GM19324 (cell line): ENCODE data around the gene ROR1.

Source experiments
- ATAC-seq: cut with Tn5 transposase; IDR thresholded peaks from one replicate; pipeline ENCODE4 v1.9.1; 2021; ENCODE audit warnings: mild to moderate bottlenecking, moderate library complexity; ENCODE audit not compliant: unreplicated experiment, low FRiP score

The ROR1 gene

DNA sequence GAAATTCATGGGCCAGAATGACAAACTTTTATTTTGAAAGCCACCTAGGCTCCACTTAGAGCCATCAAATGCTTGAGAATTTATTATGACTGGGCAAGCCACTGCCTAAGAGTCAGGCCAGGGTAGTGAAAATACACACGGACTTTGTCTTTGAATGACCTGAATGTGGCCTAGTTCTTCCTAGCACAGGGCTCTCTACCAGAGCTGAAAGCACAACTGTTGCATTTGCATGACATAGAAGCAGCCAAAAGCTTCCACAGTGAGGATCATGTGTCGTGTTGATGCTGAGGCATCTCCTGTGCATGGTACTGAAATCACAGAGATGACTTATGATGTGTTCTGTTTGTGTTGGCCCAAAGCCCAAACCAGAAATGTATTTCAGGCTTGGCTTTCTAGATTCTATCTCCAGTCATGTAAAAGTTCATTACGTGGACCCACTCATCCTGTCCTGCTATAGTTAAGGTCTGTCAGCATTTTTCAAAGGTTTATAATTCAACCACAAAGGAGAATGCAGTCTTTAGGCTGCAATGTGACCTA is 265.6 kb downstream of the ROR1 start:
- ATAC-seq = no peak

DNA sequence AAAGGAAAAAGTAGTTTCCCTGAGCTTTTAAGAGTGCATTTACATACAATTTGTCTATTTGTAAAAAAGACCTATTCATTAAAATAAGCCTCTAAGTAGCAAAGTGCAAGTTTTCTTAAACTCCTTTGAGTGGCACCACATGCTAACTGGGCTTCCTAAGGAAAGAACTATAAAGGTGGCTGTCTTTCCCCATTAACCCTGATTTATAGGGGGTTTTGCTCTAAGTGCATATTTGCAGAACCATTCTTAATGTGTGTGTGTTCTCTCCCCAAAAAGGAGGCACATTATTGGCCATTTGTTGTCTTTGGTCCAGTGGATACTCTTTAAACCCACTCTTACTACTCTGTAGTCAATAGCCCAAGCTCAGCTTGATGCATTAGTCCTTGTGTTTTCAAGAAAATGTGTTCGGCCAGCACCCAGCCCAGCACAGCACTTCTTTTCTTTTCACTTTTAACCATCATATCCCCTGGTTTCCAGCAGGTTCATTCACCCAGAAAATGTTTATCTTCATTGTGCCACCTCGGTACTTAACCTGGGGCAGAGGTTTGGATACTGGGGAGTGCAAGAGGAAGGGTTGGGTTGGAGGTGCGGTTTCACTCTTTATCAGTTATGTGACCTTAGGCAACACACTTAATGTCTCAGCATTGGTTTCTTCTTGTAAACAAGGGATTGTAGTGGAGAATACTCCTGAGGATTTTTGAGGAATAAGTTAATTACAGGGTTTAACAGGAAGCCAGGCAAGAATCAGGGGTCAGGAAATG is 267.7 kb downstream of the ROR1 start:
- ATAC-seq = no peak

DNA sequence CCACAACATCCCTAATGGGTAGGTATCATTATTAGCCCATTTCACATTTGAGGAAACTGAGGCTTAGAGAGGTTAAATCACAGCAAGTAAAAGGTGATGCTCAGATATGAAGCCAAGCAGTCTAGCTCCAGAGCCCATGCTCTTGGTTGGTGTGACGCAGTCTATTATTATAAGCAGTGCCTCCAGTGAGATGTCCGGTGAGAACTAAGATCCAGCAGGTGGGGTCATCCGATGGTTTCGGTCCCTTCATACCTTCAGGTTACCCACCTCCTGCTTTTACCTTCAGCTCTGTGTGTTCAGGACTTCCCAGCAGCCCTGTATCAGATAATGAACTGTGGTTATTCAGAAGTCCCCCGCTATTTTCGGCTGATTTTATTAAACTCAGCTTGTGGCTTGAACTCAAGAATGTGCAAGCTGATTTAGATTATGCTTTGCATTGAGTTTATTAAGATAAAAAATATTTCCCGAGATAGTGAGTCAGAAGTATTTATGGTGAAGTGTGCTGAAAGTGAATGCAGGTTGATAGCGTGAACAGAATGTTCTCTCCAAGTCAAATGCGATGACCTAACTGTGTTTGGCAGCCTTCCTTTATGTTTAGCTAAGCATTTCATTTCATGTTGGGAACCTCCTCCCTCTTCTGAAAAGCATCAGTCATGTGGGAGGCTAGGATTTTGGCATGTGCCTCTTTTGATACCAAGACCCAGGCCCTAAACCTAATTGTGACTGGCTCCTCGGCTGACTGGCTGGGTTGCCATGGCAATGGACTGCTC is 268.7 kb downstream of the ROR1 start:
- no peak for ATAC-seq

DNA sequence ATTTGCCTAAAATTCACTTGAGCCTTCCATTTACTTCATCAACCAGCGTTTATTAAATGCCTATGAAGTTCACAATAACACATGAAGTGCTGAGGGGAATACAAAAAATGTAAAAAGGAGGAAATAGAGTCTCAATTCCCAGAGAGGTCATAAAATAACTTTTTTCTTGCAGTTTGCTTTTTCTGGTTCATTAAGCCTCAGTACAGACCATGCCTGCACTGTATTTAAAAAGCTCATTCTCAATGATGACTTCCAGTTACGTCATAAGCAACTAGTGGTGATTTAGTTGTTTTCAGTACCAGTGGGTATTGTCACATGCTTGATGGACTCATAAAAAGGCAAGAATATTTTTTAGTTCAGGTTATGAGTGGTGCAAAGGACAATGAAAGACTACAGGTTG is 269.5 kb downstream of the ROR1 start:
- ATAC-seq = no peak

DNA sequence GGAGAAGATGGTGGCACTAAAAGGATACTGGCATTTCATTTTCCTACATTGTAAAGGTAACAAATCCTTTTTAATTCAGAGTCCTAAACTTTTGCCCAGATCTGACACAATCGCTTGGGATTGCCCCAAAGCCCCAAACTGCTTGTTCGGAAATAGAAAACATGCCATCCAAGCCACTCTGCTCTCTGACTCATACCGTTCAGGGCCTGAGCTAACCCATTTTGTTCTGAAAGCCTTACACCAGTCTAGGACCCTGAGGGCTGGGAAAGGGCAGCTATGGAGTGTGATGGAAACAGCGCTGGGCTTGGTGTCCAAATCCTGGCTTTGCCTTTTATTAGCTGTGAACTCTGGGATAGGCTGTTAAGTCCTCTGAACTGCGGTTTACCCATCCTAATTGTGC is 270.2 kb downstream of the ROR1 start:
- ATAC-seq = no peak

DNA sequence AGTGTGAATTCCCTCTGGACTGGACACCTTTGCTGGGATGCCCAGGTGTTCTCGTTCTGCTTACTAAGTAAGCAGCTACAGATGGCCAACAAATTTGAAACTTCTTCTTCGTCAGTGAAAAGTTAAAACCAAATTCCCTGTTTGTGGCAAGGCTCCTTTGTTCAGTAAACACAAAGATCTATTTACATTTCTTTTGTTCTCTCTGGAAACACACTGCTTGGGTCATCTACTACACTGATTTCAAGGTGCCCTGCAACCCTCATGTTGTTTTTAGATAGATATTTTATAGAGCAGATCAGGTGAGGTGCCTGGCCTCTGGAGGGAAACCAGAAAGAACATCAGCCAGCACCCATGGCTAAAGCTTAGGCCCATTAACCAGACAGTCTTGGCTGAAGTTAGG is 272.4 kb downstream of the ROR1 start:
- ATAC-seq = no peak

DNA sequence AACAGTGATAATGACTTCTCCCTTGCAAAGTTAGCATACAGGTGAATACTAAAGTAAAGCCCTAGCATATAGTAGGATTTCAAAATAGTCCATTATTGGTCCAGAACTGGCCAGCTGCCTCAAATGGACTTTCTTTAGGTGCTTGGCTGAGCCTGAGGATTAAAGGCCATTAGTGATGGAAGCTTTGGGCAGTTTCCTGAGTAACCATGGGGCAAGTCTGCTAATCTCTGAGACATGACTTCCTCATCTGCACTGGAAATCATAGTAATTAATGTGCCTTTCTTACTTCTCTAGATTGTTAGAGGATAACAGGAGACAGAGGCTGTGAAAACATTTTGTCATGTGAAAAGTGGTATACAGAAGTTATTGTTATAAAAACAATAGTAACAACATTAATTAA is 273.1 kb downstream of the ROR1 start:
- ATAC-seq = no peak

DNA sequence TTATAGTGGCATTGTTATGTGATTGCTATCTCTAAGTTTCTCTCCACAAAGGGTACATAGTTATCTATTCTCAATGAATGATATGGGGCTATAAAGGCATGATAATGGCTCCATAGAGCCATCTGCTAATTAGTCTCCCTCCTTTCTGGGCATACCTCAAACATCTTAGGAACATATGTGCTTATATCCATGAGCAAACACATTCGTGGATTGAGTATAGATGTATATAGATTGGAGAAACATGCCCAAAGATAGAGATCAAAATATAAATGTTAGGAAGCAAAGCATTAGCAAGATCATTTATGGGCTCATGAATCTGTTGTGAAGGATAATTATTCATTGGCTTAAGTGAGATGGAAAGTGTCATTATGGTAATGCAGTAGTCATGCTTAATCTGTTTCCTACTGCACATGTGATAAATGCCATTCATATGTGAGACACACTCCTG is 273.8 kb downstream of the ROR1 start:
- no peak for ATAC-seq

DNA sequence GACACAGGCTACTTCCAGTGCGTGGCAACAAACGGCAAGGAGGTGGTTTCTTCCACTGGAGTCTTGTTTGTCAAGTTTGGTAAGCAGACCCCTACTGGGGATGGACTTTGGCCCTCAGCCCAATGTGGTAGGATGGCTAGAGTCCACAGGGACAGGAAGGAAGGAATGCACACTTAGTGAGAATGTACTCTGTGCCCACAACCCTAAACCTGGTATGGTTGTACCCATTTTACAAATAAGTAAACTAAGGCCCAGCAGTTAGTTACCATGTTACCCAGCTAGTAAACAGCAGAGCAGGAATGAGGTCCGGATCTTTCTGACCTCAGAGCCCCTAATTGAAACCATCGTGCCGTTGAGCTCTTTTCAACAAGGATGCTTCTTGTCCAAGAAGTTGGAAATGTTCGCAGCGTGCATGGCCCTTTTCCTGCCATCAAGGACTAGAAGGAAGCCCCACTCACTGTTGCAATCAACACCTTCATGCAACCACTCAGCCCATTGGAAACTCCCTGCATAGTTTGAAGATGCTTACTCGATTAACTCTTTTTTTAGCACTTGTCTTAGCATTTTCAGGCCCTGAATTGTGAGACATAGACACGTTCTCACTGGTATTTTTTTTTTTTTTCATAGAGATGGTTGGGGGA is 276.2 kb downstream of the ROR1 start:
- no peak for ATAC-seq

DNA sequence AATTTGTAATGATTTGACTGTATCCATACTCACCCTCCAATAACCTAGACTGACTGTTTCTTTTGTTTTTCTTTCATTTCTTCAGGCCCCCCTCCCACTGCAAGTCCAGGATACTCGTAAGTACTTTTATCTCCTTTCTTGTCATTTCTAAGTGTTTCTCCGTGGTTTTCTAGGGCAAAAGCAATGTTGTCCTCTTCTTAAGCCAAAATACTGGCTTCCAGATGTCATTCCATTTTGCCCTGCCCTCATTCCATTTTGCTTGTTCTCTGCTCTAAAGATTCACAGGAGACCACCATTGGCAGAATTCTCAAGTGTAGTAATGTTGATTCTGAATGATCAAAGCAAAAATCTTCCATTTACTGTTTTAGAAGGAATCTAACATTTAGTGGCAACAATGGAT is 276.8 kb downstream of the ROR1 start:
- ATAC-seq = no peak

DNA sequence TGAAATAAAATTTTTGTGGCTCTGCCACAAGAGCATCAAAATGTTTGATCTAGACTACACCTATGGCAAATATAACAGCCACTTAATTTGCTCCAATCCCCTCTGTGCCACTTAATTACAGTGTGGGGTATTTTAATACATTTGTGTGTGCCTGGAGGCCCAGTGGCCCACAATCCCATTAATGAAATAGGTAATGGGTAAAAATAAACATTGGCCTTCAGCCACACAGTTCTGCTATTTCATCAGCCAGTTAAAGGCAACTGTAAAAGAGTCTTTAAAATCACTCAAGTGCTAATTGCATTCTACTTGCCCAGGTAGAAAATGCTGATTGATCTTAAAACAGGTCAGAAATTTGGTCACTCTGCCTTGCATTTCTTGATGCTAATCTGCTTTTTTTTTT is 278.0 kb downstream of the ROR1 start:
- no peak for ATAC-seq

DNA sequence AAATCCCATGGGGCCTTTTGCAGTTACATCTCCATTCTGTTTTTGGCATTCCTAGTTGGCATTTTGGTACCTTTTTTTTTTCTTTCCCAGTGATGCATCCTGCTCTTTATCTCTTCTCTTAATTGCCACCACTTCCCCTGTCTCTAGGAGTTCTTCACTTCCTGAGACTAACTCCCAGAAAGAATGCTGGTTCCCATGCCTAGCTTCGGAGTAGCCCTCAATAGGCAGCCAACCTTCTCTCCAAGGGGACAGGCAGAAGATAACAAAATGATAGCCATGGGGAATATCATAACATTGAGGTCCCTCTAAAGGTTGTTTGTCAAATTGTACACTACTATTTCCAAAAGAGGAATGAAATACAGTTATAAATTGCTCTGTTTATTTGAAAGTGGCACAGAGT is 279.0 kb downstream of the ROR1 start:
- ATAC-seq = no peak

DNA sequence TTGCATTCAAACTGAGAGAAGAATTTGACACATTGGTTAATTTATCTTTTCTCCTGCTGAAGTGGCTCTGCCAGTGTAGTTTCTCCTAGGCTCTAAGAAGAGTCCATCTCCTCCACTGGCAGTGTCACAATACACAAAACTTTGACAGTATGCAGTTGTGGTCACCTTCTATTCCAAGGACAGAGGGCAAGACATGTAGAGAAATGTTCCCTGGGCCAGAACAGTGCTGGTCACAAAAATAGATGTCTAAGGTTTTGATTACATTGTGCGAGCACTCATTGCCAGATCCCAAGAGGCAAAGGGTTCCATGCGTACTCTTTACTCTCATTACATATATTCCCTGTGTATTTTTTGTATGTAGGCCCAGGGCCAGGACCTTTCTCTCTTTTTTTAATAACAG is 281.5 kb downstream of the ROR1 start:
- ATAC-seq = no peak

DNA sequence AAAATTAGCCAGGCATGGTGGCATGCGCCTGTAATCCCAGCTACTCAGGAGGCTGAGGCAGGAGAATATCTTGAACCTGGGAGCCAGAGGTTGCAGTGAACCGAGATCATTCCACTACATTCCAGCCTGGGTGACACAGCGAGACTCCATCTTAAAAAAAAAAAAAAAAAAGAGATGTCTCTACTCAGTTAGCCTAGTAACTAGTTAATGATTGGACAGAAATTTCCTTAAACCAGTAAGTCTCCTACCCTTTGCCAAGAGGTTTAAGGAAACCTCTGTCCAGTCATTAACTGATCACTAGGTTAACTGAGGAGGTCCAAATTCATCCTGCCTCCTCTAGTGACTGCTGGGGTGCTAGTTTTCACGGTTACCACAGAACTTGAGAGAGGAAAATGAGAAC is 285.7 kb downstream of the ROR1 start:
- ATAC-seq = no peak

DNA sequence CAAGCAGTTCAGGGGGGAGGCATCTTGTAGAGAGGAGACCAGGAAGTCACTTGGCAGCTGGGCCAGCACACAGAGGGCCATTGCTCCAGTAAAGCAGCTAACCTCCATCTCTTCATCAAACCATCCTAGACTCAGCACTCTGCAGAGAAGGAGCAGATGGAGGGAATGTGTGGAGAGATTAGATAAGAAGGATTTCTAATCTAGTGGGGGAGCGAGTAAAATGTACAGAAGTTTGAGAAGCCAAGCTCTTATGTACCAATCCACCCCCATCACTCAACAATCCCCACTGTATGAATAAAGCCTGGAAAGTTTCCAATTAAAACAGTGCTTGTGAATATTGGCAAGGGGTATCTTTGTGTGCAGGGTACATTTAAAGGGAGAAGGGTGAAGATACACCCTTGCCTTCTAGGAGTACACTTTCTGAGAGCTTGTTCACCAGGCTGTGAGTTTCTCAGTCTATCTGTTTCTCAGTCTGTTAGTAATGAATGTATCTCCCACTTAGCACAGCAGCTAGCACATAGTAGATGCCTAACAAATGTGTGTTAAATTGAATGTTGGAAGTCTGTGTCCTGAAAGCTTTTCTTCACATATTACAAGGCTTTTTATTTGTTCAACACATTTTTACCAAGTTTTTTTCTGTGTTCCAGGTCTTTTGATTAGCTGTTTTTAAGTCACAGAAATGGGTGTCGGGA is 286.9 kb downstream of the ROR1 start:
- no peak for ATAC-seq

DNA sequence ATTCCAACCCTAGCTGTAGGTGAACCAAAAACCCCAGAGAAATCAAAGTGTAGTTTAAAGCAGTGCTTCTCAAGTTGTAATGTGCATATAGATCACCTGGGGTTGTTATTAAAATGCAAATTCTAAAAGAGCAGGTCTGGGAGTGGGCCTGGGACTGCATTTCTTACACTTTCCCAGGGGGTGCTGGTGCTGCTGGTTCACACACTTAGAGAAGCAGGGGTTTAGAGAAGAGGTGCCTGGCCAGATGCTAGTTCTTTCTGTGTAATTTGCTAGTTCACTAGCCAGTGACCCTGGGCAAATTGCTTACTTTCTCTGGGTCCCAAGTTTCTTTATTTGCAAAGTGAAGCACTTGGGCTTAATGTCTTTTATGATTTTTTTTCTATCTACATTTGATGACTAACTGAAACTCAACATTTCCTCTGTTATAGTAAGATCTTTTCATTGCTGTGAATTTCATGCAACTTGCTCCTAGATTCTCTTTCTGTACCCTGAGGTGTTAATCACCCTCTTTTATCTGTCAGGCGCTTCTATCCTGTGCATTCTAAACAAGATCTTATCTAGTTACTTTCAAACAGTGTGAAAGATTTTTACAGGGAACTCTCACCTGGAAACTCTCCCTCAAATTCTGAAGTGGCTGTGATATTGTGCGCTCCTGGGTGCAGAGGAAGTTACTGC is 287.8 kb downstream of the ROR1 start:
- no peak for ATAC-seq

DNA sequence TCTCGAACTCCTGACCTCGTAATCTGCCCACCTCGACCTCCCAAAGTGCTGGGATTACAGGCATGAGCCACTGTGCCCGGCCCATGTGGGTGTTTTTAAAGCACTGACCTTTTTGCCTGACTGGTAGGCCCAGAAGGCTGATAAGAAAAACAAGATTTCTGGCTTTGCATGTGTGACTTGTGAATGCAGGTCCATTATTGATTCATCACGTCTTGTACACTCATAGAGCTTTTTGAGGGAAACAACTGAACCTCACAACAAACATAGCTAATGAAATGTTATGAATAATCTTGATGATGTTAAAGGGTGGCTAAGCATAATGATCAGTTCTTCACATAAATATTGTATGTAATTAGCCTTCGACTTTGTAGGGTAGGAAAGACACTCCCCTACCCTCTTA is 288.7 kb downstream of the ROR1 start:
- ATAC-seq = no peak

DNA sequence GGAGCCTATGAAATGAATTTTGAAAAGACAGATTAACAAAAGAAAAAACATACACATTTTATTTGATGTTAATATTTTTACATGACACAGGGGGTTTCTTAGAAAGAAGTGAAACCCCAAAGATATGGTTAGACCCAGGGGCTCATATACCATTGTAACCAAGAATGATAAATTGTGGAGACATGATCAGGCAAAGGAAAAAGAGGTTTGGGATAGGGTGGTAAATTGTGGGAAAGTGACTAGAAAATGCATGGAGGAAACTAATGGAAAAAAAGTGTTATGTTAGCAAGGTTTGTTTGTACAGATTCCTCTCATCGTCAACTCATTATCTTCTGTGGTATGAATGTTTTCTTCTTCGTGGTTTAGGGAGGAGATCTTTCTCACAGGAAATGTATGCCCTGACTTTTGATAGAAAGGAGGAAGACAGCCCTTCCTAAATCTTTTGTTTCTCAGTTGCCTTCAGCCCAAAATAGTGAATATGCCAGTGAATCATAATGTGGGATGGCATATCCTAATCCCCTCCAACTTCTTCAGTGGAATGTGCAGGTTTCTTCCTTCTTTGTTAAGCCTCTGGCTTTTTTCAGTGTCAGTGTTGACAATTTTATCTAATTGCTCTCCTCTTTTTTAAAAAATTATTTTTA is 289.2 kb downstream of the ROR1 start:
- ATAC-seq = no peak

DNA sequence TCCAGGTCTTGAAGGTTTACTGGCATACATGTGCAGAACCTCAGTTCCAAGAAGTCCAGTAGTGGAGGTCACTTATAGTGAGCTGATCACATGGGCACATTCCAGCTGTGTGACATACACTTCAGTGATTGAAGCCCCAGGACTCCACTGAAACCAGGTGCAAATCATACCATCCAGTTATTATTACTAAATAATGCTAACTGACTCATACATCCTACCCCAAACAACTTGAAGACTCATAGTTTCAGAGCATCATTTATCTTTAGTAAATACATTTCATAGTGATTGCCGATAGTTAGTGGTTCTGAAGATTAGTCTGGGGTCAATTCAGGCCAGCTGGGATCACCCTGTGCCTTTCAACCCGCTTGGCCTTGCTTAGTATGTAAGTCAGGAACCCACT is 291.8 kb downstream of the ROR1 start:
- no peak for ATAC-seq
